Renal cortical epithelial cell (primary cell): Measurements from ENCODE around the gene SLC29A1. TPM values are rescaled to one million over a fixed set of nuclear protein-coding genes. Genes with fewer than 3 reads are reported as not detected.
"Not testable (repeated sequence)": the region's sequence is repeated elsewhere in the genome, so short reads cannot be mapped to it uniquely, and the experiment has no call there.

Experiments used
- DNase-seq: peaks from one replicate; pipeline ENCODE4 v3.0.0-alpha.2; 2011; ENCODE audit warnings: low read depth
- total RNA-seq: library from RNA; depleted of rRNA; stranded (reverse); fragments of >200 nt; gene quantifications from 2 replicates; pipeline ENCODE4 v1.2.3, GENCODE V29; 2014

The SLC29A1 gene
- 15.1 and 15.3 TPM in 2 replicates for total RNA-seq

DNA sequence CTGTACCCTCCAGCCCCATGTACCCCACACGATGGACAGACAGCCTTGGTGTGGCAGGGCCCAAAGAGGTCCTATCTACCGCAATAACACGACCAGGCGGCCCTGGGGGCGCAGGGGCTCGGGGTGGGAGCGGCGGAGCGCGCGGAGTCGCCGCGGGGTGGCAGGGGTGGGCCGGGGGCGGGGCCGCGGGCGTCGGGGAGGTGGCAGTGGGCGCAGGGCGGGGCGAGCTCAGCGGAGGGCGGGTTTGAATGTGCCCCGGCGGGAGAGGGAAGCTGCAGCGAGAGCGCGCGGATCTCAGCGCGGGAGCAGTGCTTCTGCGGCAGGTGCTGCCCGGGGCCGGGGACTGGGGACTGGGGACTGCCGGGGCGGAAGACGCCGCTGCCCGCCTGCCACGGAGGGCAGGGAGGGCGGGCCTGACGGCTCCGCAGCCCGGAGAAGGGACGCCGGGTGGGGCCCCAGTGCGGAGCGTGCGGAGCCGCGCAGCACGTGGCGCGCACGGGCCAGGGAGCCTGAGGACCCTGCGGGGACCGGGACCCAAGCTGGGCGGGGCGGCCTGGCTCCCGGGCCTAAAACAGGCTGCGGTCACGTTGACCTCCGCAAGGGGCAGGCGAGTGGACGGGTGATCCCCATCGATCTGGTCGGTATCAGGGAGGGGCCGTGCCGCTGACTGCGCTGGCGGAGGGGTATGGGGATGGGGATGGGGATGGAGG is at the start of gene SLC29A1:
Gene SLC29A1 (plus strand): TSS at position 277 of the 710 bp plus-strand sequence. CDS start 3,719 bp downstream, outside the sequence.
- no peak for DNase-seq

DNA sequence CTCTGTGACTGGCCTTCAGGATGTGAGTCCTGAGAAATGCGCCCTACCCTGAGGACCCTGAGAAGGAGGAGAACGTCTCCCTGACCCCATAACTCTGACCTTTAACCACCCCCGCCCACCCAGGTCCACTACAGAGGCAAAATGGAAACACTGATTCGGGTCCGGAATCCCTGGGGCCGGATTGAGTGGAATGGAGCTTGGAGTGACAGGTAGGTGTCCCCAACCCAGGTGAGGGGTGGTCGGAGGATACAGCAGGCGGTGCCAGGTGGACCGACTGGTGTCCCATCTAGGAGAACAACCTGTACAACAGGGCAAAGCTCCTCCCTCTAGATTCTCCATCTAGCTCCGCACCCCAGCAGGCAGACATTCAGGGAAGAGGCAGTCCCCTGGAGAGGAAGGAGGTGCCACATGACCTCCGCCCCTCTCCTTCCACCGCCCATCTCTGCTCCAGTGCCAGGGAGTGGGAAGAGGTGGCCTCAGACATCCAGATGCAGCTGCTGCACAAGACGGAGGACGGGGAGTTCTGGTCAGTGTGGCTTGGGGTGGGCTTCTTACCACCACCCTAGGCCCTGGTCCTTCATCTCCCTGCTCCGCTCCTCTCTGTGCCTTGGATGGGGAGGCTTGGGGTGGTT is 47.1 kb upstream of the SLC29A1 start:
- DNase-seq: no peak

DNA sequence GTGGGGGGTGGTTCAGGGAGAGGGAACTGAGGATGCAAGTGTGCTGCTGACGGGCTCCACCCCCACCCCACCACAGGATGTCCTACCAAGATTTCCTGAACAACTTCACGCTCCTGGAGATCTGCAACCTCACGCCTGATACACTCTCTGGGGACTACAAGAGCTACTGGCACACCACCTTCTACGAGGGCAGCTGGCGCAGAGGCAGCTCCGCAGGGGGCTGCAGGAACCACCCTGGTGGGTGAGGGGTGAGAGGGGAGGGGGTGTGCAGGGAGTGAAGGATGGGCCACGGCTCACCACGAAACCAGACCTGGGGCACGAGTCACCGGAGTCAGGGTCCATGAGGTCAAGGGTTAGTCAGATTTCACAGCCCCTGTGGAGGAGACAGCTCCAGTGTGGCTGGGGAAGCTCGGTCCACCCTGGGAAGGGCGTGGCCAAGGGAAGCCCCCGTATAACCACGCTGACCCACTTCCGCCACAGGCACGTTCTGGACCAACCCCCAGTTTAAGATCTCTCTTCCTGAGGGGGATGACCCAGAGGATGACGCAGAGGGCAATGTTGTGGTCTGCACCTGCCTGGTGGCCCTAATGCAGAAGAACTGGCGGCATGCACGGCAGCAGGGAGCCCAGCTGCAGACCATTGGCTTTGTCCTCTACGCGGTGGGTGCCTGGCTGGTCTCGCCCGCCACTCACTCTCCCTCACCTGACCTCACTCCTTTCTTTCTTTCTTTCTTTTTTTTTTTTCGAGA is 46.5 kb upstream of the SLC29A1 start:
- DNase-seq: no peak

DNA sequence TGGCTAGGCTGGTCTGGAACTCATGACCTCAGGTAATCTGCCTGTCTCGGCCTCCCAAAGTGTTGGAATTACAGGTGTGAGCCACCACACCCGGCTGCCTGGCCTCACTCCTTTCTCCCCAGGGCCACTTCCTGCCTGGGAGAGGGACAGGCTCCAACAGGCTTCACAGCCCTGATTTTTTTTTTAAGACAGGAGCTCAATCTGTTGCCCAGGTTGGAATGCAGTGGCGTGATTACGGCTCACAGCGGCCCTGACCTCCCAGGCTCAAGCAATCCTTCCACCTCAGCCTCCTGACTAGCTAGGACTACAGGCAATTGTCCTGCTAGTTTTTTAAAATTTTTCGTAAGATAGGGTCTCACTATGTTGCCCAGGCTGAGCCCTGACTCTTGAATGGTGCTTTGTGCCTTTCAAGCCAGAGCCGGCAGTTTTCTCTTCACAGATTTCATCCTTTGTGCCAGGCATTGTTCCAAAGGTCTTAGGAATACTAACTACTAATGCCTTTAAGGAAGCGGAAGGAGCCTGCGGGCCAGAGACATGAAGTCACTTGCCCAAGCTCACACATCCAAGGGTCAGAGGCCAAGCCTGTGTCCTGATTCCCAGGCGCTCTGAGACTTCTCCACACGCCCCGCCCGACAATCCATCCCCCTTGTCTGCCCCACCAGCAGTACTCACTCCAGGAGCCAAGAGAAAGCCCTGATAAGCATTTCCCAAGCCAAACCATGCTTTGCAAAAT is 45.5 kb upstream of the SLC29A1 start:
- peak; percentile 54 for DNase-seq

DNA sequence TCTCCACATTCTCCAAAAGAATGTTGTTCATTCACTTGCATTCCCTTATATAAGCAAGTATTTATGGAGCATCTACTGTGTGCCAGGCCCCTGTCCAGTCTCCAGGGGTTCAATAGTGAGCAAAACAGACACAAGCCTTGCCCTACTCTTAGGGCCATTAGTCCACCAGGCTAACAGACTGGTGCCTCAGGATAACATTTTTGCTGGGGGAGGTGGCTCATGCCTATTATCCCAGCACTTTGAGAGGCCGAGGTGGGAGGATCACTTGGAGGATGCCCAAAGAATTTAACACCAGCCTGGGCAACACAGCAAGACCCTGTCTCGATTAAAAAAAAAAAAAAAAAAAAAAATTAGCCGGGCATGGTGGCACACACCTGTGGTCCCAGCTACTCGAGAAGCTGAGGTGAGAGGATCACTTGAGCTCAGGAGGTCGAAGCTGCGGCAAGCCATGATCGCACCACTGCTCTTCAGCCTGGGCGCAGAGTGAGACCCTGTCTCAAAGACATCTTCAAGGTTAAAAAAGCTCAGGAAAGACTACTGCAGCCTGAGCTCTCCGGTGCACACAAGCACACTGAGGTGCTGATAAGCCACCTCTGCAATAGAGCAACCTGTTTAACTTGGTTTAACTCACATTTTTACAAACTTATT is 44.8 kb upstream of the SLC29A1 start:
- DNase-seq: no peak

DNA sequence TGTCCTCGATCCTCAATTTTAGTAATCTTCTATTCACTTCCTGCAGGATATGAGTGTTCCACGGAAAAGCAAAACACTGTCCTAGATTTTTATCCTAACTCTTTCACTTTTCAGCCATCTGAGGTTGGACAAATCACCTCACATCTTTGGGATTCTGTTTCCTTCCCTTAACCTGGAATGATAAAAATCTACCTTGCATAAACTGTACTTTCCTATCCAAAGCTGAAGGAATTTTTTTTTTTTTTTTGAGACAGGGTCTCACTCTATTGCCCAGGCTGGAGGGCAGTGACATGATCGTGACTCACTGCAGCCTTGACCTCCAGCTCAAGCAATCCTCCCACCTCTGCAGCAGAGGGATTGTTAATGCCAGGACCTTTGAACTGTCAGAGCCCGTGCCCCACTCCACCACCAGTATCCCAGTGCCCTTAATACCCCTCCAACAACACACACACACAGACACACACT is 44.3 kb upstream of the SLC29A1 start:
- DNase-seq: peak; percentile 36

DNA sequence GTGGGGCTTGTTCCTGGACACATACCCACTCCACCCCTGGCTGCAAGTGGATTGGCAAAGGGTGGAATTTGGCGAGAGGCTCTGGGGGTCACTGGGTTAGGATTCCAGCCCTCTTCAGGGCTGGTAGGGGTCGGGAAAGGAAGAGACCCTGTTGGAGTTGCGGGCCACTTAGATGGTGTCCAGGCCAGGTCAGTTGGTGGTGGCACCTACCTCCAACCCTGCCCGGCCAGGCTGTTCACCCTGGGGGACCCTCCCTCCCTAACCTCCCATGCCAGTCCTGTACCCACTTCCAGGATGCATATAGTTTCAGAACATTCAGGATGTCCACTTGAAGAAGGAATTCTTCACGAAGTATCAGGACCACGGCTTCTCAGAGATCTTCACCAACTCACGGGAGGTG is 43.7 kb upstream of the SLC29A1 start:
- DNase-seq: no peak

DNA sequence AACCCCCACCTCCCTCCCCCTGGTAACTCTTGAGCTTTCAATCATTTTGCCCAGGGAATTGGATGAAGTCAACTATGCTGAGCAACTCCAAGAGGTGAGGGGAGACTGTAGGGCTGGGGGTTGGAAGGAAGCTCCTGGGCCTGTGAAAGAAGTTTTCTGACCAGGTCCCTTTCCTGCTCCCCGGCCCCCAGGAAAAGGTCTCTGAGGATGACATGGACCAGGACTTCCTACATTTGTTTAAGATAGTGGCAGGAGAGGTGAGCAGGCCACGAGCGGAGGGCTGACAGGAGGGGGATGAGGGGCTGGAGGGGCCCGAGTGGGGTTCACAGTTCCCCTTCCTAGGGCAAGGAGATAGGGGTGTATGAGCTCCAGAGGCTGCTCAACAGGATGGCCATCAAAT is 43.0 kb upstream of the SLC29A1 start:
- DNase-seq: no peak

DNA sequence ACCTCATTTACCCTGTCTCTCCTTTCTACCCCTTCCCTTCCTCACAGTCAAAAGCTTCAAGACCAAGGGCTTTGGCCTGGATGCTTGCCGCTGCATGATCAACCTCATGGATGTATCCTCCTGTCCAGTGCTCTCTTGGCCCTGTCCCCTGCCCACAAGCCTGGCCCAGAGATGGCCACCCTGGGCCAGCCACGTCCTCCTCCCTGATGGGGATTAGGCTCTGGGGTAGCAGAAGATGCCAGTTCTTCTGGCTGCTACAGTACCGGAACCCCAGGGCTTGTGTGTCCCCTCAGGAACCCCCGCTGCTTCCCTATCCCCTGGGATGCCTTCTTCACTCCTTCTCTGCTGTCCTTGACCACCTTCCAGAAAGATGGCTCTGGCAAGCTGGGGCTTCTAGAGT is 42.5 kb upstream of the SLC29A1 start:
- no peak for DNase-seq

DNA sequence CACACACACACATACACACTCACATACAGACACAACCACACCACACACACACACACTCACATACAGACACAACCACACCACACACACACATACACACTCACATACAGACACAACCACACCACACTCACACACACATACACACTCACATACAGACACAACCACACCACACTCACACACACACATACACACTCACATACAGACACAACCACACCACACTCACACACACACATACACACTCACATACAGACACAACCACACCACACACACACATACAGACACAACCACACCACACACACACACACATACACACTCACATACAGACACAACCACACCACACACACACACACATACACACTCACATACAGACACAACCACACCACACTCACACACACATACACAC is 41.6 kb upstream of the SLC29A1 start:
- DNase-seq: not testable (repeated sequence)

DNA sequence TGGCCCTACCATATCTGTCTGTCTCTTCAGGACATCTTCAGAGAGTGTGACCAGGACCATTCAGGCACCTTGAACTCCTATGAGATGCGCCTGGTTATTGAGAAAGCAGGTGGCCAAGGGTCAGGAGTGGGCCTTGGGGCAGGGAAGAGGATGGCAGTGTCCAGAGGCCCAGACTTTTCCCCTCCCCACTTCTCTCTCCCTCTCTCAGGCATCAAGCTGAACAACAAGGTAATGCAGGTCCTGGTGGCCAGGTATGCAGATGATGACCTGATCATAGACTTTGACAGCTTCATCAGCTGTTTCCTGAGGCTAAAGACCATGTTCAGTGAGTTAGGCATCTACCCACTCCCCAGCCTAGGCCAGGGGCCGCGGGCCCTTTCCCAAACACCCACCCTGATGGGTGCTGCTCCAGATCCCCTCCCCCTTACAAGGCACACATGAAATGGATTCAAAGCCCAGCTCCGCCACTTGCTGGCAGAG is 40.4 kb upstream of the SLC29A1 start:
- DNase-seq: no peak

DNA sequence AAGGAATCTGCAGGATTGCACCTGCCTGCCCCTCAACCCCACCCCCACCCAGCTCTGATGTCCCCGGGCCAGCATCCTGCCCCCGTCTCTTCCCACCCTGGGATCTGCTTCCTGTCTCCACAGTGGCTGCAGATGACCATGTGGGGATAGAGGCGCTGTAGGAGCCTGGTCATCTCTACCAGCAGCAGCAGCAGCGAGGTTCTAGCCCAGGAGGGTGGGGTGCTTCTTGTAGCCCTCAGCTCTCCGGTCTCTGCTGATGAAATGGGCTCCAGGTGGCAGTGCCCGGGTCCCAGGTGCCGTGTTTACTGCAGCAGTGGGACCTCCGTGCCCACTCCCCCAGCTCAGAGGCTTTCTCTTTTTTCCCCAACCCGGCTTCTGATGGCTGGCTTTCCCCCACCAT is 39.6 kb upstream of the SLC29A1 start:
- DNase-seq: no peak

DNA sequence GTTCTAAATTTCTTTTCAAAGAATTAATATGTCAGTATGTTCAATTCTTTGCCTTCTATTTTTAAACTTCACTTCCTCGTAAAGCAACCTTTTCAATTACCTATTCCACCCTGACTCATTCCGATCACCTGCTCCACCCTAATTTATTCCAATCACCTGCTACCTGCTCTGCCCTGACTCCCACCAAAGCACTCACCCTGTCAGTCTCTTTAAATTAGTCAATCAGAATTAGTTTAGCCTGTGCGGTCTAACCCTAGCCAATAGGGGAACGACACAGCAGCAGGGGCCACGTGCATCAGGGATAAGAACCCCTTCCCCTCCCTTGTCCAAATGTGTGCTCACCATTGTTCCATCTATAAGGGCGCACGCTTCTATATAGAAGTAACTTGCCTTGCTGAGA is 38.0 kb upstream of the SLC29A1 start:
- peak; percentile 19 for DNase-seq

DNA sequence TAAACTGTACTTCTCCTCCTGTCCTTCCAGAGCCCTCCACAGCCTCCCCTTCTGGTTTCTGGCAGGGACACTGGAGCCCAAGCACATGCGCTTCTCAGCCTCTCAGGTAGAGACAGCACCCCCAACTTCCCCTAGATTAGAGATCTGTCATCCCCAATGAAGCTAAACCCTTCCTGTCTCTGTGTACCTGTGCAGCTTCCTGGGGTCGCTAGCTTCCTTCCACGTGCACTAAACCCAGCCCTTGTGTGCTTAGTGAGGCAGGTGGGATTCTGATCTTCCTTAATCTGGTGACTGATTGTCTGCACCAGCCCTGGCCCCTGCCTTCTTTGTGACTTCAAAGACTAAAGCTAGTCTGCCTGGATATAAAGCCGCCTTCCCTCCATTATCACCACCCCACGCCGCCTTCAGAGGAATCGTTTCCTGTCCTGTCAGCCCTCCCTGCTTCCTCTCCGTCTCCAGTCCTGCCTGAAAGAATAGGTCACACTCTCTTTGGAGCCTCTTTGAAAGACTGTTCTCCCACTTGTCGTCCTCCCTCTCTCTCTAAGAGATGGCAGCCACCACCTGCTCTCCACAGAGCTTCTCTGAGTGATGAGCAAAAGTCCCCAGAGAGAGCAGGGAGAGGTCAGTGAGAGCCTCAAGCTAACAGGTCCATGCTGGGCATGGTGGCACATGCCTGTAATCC is 37.3 kb upstream of the SLC29A1 start:
- no peak for DNase-seq

DNA sequence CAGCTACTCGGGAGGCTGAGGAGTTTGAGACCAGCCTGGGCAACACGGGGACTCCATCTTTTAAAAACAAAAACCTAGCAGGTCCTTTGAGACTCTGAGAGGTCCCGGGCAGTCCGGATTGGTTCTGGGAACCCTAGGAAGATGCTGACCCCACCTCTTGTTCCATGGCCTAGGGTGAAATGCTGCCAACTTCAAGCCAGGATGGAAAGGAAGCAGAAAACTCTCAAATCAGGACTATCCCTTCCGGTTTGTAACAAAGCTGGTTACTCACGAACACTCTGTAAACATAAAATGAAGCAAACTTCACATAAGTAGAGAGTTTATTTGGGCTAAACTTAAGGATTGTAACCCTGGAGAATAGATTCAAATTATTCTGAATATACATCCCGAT is 36.8 kb upstream of the SLC29A1 start:
- DNase-seq: no peak

DNA sequence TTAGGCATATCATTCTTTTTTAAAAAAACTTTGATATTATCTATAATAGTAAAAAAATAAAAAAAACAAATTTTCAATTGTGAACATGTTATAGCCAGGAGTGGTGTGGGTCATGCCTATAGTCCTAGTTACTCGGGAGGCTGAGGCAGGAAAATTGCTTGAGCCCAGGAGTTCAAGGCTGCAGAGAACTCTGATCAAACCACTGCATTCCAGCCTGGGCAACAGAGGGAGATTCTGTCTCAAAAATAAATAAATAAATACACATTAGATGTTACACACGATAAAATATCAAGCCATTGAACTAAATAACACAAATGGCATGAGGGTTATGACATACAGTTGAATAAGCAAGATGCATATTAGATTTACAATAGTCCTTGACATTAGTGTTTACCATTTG is 34.6 kb upstream of the SLC29A1 start:
- DNase-seq: no peak

DNA sequence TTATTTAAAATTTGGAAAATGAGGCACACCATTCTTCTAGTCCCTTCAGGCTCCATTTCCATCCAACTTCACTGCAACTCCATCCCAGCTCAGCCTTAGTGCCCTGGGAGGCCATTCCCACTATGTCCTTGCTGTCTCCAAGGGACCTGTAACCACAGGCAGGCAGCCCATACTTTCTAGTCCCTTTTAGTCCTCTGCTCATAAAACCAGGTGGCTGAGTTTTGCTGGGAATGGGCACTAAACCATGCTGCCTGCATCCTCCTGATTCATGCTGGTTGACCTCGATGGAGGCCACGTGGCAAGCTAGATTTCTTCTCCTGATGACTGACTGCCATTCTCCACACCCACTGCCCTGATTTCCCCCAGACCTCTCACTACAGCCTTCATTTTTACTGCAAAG is 34.1 kb upstream of the SLC29A1 start:
- DNase-seq: no peak

DNA sequence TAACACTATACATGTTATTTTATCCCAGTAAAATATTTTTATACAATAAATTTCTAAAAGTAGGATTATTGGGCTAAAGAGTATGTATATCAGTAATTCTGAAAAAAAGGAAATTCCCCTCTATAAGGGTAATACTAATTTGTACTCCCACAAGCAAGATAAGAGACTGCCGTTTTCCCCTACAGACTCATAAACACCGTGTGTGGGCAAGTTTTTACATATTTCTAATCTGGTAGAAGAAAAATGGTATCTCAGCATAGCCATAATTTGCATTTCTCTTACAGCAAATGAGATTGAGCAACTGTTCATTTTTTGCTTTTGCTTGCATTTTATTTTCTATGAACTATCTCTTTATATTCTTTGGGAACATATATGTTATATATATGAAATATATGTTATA is 32.7 kb upstream of the SLC29A1 start:
- DNase-seq: no peak

DNA sequence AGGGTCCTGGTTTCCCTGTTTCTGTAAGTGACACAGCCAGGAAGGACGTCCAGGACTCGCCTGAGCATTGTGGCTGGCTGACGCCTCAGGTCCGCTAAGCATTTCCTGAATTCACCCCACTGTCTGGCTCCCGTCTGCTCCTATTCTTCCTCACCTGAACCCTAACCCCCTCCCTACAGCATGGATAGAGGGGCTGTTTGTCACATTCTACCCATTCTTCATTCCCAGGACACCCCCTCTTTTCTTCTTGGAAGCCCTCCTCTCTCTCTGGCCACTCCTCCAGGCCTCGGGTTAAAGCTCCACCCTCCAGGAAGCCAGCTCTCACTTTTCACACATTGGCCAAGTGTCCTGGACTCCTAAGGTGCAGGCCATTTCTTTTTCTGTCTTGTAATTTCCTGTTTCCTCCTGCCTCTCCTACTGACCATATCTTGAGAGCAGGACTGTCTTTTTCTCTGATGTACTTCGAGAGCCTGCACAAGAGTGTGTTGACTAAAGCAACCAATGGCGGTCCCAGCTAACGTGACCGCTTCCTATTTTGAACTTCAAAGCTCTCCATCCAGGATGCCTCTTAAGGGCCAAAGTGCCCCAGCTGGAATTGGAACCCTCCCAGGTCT is 30.9 kb upstream of the SLC29A1 start:
- no peak for DNase-seq

DNA sequence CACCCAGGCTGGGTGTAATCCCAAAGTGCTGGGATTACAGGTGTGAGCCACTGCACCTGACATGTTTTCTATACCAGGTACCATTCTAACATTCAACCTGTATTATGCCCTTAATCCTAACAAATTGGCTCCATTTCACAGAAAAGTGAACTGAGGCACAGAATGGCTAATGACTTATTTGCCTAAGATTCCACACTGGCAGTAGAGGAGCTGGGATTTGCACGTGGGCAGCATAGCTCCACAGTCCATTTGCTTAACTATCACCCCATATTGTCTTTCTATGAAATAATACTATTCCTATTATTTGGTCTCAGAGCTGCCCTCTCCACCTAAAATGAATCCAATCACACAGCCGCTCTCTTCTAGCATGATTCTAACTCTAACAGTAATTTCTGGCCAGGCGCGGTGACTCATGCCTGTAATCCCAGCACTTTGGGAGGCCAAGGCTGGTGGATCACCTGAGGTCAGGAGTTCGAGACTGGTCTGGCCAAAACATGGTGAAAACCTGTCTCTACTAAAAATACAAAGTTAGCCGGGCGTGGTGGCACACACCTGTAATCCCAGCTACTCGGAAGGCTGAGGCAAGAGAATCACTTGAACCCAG is 30.0 kb upstream of the SLC29A1 start:
- no peak for DNase-seq
